IMR-90 (cell line): ENCODE data around the gene A3GALT2. TPM values are rescaled to one million over a fixed set of nuclear protein-coding genes. Genes with fewer than 3 reads are reported as not detected.

Experiments
- ATAC-seq: fragments of 200-7000 bp; cut with Tn5 transposase; 2 replicates; pipeline ENCODE4 v1.9.1; 2020; ENCODE audit warnings: low read depth, mild to moderate bottlenecking, moderate library complexity
- BruUV-seq: library from RNA; stranded (reverse); fragments of 400-500 nt; replicated peaks from 2 replicates; lab custom pipeline; 2021; lab: Mats Ljungman, UMichigan
- CTCF ChIA-PET: fragments of 300-600 bp; formaldehyde crosslinking; extraction: SDS; loops from one replicate; lab custom pipeline; 2021; ENCODE audit warnings: antibody characterized with exemption; lab: Yijun Ruan, JAX
- POLR2A ChIA-PET: fragments of 300-600 bp; sonication (Branson Sonifier 250); formaldehyde crosslinking; loops from one replicate; lab custom pipeline; 2022; ENCODE audit warnings: antibody characterized with exemption; ENCODE audit not compliant: unreplicated experiment; lab: Charles Lee
- DNase-seq: peaks from one replicate; pipeline ENCODE4 v3.0.0; 2013
- H2AFZ ChIP-seq: replicated peaks from 2 replicates; pipeline ENCODE3; 2013; ENCODE audit warnings: low read length, mild to moderate bottlenecking; ENCODE audit not compliant: poor library complexity
- H2AK5ac ChIP-seq: 2 replicates; pipeline ENCODE4 v1.6.1; 2013; ENCODE audit warnings: low read depth, low read length, inconsistent platforms
- H2AK9ac ChIP-seq: replicated peaks from 2 replicates; pipeline ENCODE3; 2013; ENCODE audit warnings: mild to moderate bottlenecking, low read depth, low read length, moderate library complexity; ENCODE audit not compliant: poor library complexity
- H2BK120ac ChIP-seq: 2 replicates; pipeline ENCODE4 v1.6.1; 2013; ENCODE audit warnings: low read depth, low read length, inconsistent platforms
- H2BK15ac ChIP-seq: 3 replicates; pipeline ENCODE4 v1.6.1; 2013; ENCODE audit warnings: low read depth, low read length, inconsistent platforms
- H2BK20ac ChIP-seq: 2 replicates; pipeline ENCODE4 v1.6.1; 2013; ENCODE audit warnings: low read depth, mild to moderate bottlenecking, inconsistent platforms, low read length, moderate library complexity
- H2BK5ac ChIP-seq: 2 replicates; pipeline ENCODE4 v1.6.1; 2013; ENCODE audit warnings: mild to moderate bottlenecking, low read depth, low read length, inconsistent platforms; ENCODE audit not compliant: poor library complexity, severe bottlenecking
- H3K14ac ChIP-seq: replicated peaks from 2 replicates; pipeline ENCODE4 v1.6.1; 2013; ENCODE audit warnings: low read depth, low read length, inconsistent platforms
- H3K18ac ChIP-seq: 2 replicates; pipeline ENCODE4 v1.6.1; 2013; ENCODE audit warnings: low read depth, low read length, control low read depth
- H3K23ac ChIP-seq: 2 replicates; pipeline ENCODE4 v1.6.1; 2013; ENCODE audit warnings: low read depth, low read length, inconsistent platforms
- H3K27ac ChIP-seq: 2 replicates; pipeline ENCODE4 v1.5.1; 2013; ENCODE audit warnings: mild to moderate bottlenecking, control low read depth, low read length; ENCODE audit not compliant: insufficient read depth
- H3K27me3 ChIP-seq: 2 replicates; pipeline ENCODE4 v1.6.1; 2013; ENCODE audit warnings: low read length; ENCODE audit not compliant: control insufficient read depth, insufficient read depth
- H3K36me3 ChIP-seq: 2 replicates; pipeline ENCODE4 v1.6.1; 2013; ENCODE audit warnings: low read length, mixed read lengths; ENCODE audit not compliant: control insufficient read depth, insufficient read depth
- H3K4ac ChIP-seq: 2 replicates; pipeline ENCODE4 v1.6.1; 2013; ENCODE audit warnings: low read depth, low read length, inconsistent platforms
- H3K4me1 ChIP-seq: 2 replicates; pipeline ENCODE4 v1.6.1; 2013; ENCODE audit warnings: low read length, mixed read lengths; ENCODE audit not compliant: control insufficient read depth, insufficient read depth
- H3K4me2 ChIP-seq: 2 replicates; pipeline ENCODE4 v1.6.1; 2013; ENCODE audit warnings: low read depth, mild to moderate bottlenecking, control low read depth, low read length, moderate library complexity
- H3K4me3 ChIP-seq: 2 replicates; pipeline ENCODE4 v1.5.1; 2013; ENCODE audit warnings: low read depth, mild to moderate bottlenecking, control low read depth, low read length, moderate library complexity; ENCODE audit not compliant: insufficient read depth
- H3K56ac ChIP-seq: 2 replicates; pipeline ENCODE4 v1.6.1; 2013; ENCODE audit warnings: low read length, inconsistent platforms; ENCODE audit not compliant: insufficient read depth; ENCODE audit errors: extremely low read depth
- H3K79me1 ChIP-seq, 2 experiments: 2 replicates each; pipeline ENCODE4 v1.6.1; 2013; ENCODE audit warnings: low read length in 2 of 2, inconsistent platforms in 1 of 2, low read depth in 1 of 2
- H3K9ac ChIP-seq: 2 replicates; pipeline ENCODE4 v1.6.1; 2013; ENCODE audit warnings: low read depth, low read length, control low read depth
- H3K9me1 ChIP-seq: 2 replicates; pipeline ENCODE4 v1.6.1; 2013; ENCODE audit warnings: low read length, inconsistent platforms; ENCODE audit not compliant: insufficient read depth
- H3K9me3 ChIP-seq: 2 replicates; pipeline ENCODE4 v1.6.1; 2013; ENCODE audit warnings: low read length; ENCODE audit not compliant: control insufficient read depth, insufficient read depth
- H4K20me1 ChIP-seq: 2 replicates; pipeline ENCODE4 v1.6.1; 2013; ENCODE audit warnings: low read length, inconsistent platforms; ENCODE audit not compliant: insufficient read depth
- H4K5ac ChIP-seq: 2 replicates; pipeline ENCODE4 v1.6.1; 2013; ENCODE audit warnings: mild to moderate bottlenecking, low read depth, low read length, control low read depth
- H4K8ac ChIP-seq, 2 experiments: 2 replicates each; pipeline ENCODE4 v1.6.1; 2013; ENCODE audit warnings: low read depth in 2 of 2, low read length in 2 of 2, control low read depth in 1 of 2, inconsistent platforms in 1 of 2
- H4K91ac ChIP-seq: 2 replicates; pipeline ENCODE4 v1.6.1; 2013; ENCODE audit warnings: low read depth, low read length, inconsistent platforms; ENCODE audit not compliant: insufficient read depth
- CEBPB ChIP-seq: IDR thresholded peaks from 2 replicates; pipeline ENCODE4 v1.6.1; 2012; ENCODE audit warnings: low read depth, low read length, improper control_type of control experiment
- CHD1 ChIP-seq: IDR thresholded peaks from 2 replicates; pipeline ENCODE4 v1.6.1; 2012; ENCODE audit warnings: low read depth, low read length, improper control_type of control experiment
- FOS ChIP-seq: fragments of 150-350 bp; IDR thresholded peaks from 2 replicates; pipeline ENCODE4 v1.6.1; 2016; ENCODE audit warnings: low read depth, low read length
- MAFK ChIP-seq: IDR thresholded peaks from 2 replicates; pipeline ENCODE4 v1.6.1; 2012; ENCODE audit warnings: low read depth, low read length, improper control_type of control experiment
- NFE2L2 ChIP-seq: fragments of 150-350 bp; IDR thresholded peaks from 2 replicates; pipeline ENCODE4 v1.6.1; 2016; ENCODE audit warnings: low read depth, mild to moderate bottlenecking, low read length
- POLR2A ChIP-seq: IDR thresholded peaks from 2 replicates; pipeline ENCODE4 v1.6.1; 2012; ENCODE audit warnings: mild to moderate bottlenecking, low read depth, low read length
- RAD21 ChIP-seq: IDR thresholded peaks from 2 replicates; pipeline ENCODE4 v1.6.1; 2012; ENCODE audit warnings: low read length, improper control_type of control experiment
- RCOR1 ChIP-seq: IDR thresholded peaks from 2 replicates; pipeline ENCODE4 v1.6.1; 2012; ENCODE audit warnings: mild to moderate bottlenecking, low read length, improper control_type of control experiment; ENCODE audit not compliant: insufficient replicate concordance
- RFX5 ChIP-seq: IDR thresholded peaks from 2 replicates; pipeline ENCODE4 v1.8.0; 2012; ENCODE audit warnings: low read depth, mild to moderate bottlenecking, low read length, moderate library complexity
- SMC3 ChIP-seq: fragments of 150-350 bp; IDR thresholded peaks from 2 replicates; pipeline ENCODE4 v1.6.1; 2016; ENCODE audit warnings: low read depth, mild to moderate bottlenecking, antibody characterized with exemption, low read length, moderate library complexity
- WGBS, 2 experiments: methylation state at CpG; one replicate each; pipeline versions ENCODE4 v1.1.5 to v1.1.7; 2013; ENCODE audit warnings: missing lambda C conversion rate in 2 of 2; ENCODE audit not compliant: insufficient read length in 1 of 2; ENCODE audit errors: extremely low coverage in 2 of 2; 5-methylcytosine and 5-hydroxymethylcytosine counted together
- dilution Hi-C: fragments of 300-500 bp; cut with HindIII; formaldehyde crosslinking; loops from one replicate; pipeline ENCODE4 v1.14.3; 2018; ENCODE audit warnings: low sequenced_read_pairs; ENCODE audit not compliant: unreplicated experiment
- in situ Hi-C: fragments of 300-500 bp; cut with MboI; formaldehyde crosslinking; loops from 3 replicates; pipeline ENCODE4 v1.14.3; 2019; ENCODE audit warnings: low sequenced_read_pairs, inconsistent platforms, mixed read lengths
- intact Hi-C: fragments of 100-400 bp; cut with micrococcal nuclease; formaldehyde crosslinking; loops from 2 replicates; pipeline ENCODE4 v1.10.0; 2022
- polyA plus RNA-seq, 3 experiments: library from polyadenylated mRNA; depleted of rRNA; stranded (reverse); fragments of >200 nt; gene quantifications; 2 replicates each; pipeline ENCODE4 v1.2.3, GENCODE V29; 2012; ENCODE audit warnings: low replicate concordance in 1 of 3
- total RNA-seq: library from RNA; depleted of rRNA; stranded (reverse); fragments of >200 nt; gene quantifications from 2 replicates; pipeline ENCODE4 v1.2.3, GENCODE V29; 2012
- TF ChIP-seq, protein P1 (sequence below): fragments of 150-350 bp; IDR thresholded peaks from 2 replicates; pipeline ENCODE4 v1.6.1; 2017; ENCODE audit warnings: mild to moderate bottlenecking, antibody characterized with exemption, low read length, low read depth
- TF ChIP-seq, protein P2 (sequence below): fragments of 150-350 bp; IDR thresholded peaks from 2 replicates; pipeline ENCODE4 v1.6.1; 2016; ENCODE audit warnings: low read depth, mild to moderate bottlenecking, low read length, moderate library complexity, borderline replicate concordance
- TF ChIP-seq, protein P3 (sequence below): conservative IDR thresholded peaks from 2 replicates; pipeline ENCODE4 v1.5.1; 2012; ENCODE audit warnings: mild to moderate bottlenecking, low read depth, low read length, improper control_type of control experiment

Gene A3GALT2
- total and polyA plus RNA-seq, 2 of the 4 experiments (the other 2 are of a cell fraction): not detected

DNA sequence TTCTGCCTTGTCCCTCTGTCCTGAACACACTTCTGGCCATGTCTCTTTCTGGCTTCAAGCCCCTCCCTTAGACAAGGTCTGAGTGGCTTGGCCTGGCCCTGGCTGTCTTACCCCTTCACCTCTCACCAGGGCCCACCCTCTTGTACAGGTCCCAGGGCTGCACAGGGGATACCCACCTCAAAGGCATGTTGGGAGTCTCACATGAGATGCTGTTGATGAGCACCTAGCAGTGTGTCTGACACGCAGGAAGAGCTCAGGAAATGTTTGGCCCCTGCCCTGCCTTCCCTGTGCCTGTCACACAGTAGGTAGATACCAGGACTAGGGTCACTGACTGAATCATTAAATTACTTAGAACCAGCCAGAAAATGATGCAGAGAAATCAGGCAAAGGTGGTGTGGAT lies 48.0 kb downstream of the A3GALT2 start:
- H3K23ac ChIP-seq: no peak overlapping the region
- peaks cover 18% of the 10 kb centered on the region for H3K9me1 ChIP-seq
- DNase-seq (no peak), ATAC-seq (no peak)
- H3K79me1 ChIP-seq: peaks cover 34 to 74% of the 10 kb centered on the region in 2 experiments
- no peaks in the 10 kb centered on the region for H3K27me3 ChIP-seq
- H3K9ac ChIP-seq: no peak overlapping the region
- no peak overlapping the region for H4K8ac ChIP-seq
- no peak overlapping the region for H3K56ac ChIP-seq
- H3K4me3 ChIP-seq: no peak overlapping the region
- no peak overlapping the region for H3K27ac ChIP-seq
- H2AK5ac ChIP-seq: no peak overlapping the region
- WGBS, 2 experiments: no CpG with 5 or more reads among the region's 1 CpG
- H3K9me3 ChIP-seq: no peaks in the 10 kb centered on the region
- no peak overlapping the region for H3K18ac ChIP-seq
- no peak overlapping the region for H2BK5ac ChIP-seq
- no peak overlapping the region for H2BK20ac ChIP-seq
- no peak overlapping the region for H3K4me2 ChIP-seq
- CTCF ChIA-PET: no interaction called here
- no peak overlapping the region for H4K91ac ChIP-seq
- H3K4ac ChIP-seq: no peak overlapping the region
- TF ChIP-seq SMC3 (no peak), FOS (no peak), RFX5 (no peak), RAD21 (no peak), POLR2A (no peak), CHD1 (no peak), MAFK (no peak), NFE2L2 (no peak), RCOR1 (no peak), CEBPB (no peak)
- TF ChIP-seq, protein P1, sequence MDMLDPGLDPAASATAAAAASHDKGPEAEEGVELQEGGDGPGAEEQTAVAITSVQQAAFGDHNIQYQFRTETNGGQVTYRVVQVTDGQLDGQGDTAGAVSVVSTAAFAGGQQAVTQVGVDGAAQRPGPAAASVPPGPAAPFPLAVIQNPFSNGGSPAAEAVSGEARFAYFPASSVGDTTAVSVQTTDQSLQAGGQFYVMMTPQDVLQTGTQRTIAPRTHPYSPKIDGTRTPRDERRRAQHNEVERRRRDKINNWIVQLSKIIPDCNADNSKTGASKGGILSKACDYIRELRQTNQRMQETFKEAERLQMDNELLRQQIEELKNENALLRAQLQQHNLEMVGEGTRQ: no peak
- TF ChIP-seq, protein P2, sequence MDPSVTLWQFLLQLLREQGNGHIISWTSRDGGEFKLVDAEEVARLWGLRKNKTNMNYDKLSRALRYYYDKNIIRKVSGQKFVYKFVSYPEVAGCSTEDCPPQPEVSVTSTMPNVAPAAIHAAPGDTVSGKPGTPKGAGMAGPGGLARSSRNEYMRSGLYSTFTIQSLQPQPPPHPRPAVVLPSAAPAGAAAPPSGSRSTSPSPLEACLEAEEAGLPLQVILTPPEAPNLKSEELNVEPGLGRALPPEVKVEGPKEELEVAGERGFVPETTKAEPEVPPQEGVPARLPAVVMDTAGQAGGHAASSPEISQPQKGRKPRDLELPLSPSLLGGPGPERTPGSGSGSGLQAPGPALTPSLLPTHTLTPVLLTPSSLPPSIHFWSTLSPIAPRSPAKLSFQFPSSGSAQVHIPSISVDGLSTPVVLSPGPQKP: no peak
- TF ChIP-seq, protein P3, sequence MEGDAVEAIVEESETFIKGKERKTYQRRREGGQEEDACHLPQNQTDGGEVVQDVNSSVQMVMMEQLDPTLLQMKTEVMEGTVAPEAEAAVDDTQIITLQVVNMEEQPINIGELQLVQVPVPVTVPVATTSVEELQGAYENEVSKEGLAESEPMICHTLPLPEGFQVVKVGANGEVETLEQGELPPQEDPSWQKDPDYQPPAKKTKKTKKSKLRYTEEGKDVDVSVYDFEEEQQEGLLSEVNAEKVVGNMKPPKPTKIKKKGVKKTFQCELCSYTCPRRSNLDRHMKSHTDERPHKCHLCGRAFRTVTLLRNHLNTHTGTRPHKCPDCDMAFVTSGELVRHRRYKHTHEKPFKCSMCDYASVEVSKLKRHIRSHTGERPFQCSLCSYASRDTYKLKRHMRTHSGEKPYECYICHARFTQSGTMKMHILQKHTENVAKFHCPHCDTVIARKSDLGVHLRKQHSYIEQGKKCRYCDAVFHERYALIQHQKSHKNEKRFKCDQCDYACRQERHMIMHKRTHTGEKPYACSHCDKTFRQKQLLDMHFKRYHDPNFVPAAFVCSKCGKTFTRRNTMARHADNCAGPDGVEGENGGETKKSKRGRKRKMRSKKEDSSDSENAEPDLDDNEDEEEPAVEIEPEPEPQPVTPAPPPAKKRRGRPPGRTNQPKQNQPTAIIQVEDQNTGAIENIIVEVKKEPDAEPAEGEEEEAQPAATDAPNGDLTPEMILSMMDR: no peak
- BruUV-seq: no TSS peak
- POLR2A ChIA-PET: no interaction called here
- H2BK15ac ChIP-seq: no peak overlapping the region
- H3K36me3 ChIP-seq: peaks cover 27% of the 10 kb centered on the region
- H2AK9ac ChIP-seq: no peak overlapping the region
- no peaks in the 10 kb centered on the region; the same call in 1 of the 2 replicates for H3K4me1 ChIP-seq
- H4K20me1 ChIP-seq: peaks cover 30% of the 10 kb centered on the region; the same call in 1 of the 2 replicates
- intact Hi-C loops: no loop called here
- no peak overlapping the region for H4K5ac ChIP-seq
- no peak overlapping the region for H3K14ac ChIP-seq
- no peak overlapping the region for H2BK120ac ChIP-seq
- dilution Hi-C loops: no loop called here
- no peak overlapping the region for H2AFZ ChIP-seq
- in situ Hi-C loops: no loop called here
